Activated naive CD4-positive, alpha-beta T cell treated with anti-CD3 and anti-CD28 coated beads, Interleukin-2, amount 50 U/mL, for 16 hours (primary cell): ENCODE data around the gene TNFAIP1.
A peak's percentile ranks its signal among the peaks of the same experiment; 100 is the strongest.

Experiments used
- DNase-seq: peaks from one replicate; pipeline ENCODE4 v3.0.0-alpha.2; 2020

The TNFAIP1 gene

GRCh38 chr17:28372203-28372944 is 36.8 kb downstream of the TNFAIP1 start:
- DNase-seq = peak; percentile 43

- DNase-seq = no peak
Observed at GRCh38 chr17:28372945-28373274, 37.3 kb downstream of the TNFAIP1 start.

GRCh38 chr17:28379814-28380801 is 44.5 kb downstream of the TNFAIP1 start:
- no peak for DNase-seq

GRCh38 chr17:28381141-28381825 is 45.7 kb downstream of the TNFAIP1 start:
- DNase-seq = peak; percentile 29

GRCh38 chr17:28384281-28385036 is 48.9 kb downstream of the TNFAIP1 start:
- DNase-seq = peak; percentile 67

GRCh38 chr17:28385037-28385400 is 49.5 kb downstream of the TNFAIP1 start:
- no peak for DNase-seq

- DNase-seq = no peak
Observed at GRCh38 chr17:28385406-28385805, 49.8 kb downstream of the TNFAIP1 start.

- no peak for DNase-seq
Observed at GRCh38 chr17:28386391-28386790, 50.8 kb downstream of the TNFAIP1 start.

- no peak for DNase-seq
Observed at GRCh38 chr17:28388106-28388505, 52.5 kb downstream of the TNFAIP1 start.

GRCh38 chr17:28390141-28390540 is 54.6 kb downstream of the TNFAIP1 start:
- DNase-seq = no peak

- no peak for DNase-seq
Observed at GRCh38 chr17:28390563-28390962, 55.0 kb downstream of the TNFAIP1 start.

- no peak for DNase-seq
Observed at GRCh38 chr17:28390984-28391383, 55.4 kb downstream of the TNFAIP1 start.

GRCh38 chr17:28391401-28391800 is 55.8 kb downstream of the TNFAIP1 start:
- DNase-seq = no peak

GRCh38 chr17:28392491-28392890 is 56.9 kb downstream of the TNFAIP1 start:
- no peak for DNase-seq

GRCh38 chr17:28394337-28395116 is 59.0 kb downstream of the TNFAIP1 start:
- no peak for DNase-seq

GRCh38 chr17:28395426-28395825 is 59.9 kb downstream of the TNFAIP1 start:
- no peak for DNase-seq

- DNase-seq = no peak
Observed at GRCh38 chr17:28395968-28396367, 60.4 kb downstream of the TNFAIP1 start.
